ENCODE measurements around the gene EGFR.
"Not testable (repeated sequence)": the region's sequence is repeated elsewhere in the genome, so short reads cannot be mapped to it uniquely, and the experiment has no call there.

EGFR gene

DNA sequence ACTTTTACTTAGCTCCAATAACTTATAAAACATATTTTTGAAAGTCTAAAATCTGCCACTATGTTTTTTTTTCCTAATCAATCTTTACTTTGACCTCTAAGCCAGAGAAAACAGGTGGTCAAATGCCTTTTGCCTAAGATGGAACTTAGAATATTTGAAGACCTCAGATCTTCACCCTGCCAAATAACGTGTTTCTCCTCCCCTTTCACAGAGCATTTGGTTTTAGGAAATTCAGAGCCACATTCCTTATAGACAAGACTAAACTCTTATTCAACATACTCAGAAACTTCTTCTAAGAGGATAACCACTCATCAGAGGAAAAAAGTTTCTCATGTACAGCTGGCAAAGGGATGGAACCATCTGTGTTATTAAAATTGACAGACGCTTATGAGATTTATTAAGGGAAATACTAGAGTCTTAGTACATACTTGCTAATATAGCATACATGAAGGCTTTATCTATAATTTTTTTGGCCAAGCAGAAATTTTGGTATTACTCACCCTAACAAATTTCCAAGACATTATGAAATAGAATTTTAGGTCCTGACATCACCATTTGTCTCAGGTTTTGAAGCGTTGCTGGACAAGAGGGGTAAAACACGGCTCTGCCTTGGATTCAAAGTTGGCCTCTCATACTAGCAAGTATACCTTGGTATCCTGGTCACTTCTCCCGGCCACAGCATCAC lies 2.6 kb upstream of the EGFR start:
- DNase-seq: no peak

- no peak for DNase-seq
Measured at GRCh38 chr7:55016746-55017090, 2.1 kb upstream of the EGFR start.

DNA sequence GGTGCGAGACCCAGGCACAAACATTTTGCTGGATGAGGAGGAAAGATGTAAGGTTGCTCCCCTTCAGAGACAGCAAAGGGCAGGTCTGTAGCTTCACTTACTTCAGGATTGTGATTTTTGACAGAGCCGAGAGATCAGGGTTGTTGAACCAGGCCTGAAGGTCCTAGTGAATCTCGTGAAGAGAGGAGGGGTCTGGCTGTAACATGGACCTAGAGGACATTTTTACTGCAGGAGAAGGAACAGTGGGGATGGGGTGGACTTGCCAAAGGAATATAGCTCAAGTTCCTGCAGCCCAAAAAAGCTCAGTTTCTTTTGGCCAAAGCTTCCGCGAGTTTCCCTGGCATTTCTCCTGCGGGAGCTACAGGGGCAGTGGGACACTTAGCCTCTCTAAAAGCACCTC lies 976 bp upstream of the EGFR start:
- no peak for DNase-seq

DNA sequence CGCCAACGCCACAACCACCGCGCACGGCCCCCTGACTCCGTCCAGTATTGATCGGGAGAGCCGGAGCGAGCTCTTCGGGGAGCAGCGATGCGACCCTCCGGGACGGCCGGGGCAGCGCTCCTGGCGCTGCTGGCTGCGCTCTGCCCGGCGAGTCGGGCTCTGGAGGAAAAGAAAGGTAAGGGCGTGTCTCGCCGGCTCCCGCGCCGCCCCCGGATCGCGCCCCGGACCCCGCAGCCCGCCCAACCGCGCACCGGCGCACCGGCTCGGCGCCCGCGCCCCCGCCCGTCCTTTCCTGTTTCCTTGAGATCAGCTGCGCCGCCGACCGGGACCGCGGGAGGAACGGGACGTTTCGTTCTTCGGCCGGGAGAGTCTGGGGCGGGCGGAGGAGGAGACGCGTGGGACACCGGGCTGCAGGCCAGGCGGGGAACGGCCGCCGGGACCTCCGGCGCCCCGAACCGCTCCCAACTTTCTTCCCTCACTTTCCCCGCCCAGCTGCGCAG lies 424 bp downstream of the EGFR start:
- peak; percentile 18 for DNase-seq

DNA sequence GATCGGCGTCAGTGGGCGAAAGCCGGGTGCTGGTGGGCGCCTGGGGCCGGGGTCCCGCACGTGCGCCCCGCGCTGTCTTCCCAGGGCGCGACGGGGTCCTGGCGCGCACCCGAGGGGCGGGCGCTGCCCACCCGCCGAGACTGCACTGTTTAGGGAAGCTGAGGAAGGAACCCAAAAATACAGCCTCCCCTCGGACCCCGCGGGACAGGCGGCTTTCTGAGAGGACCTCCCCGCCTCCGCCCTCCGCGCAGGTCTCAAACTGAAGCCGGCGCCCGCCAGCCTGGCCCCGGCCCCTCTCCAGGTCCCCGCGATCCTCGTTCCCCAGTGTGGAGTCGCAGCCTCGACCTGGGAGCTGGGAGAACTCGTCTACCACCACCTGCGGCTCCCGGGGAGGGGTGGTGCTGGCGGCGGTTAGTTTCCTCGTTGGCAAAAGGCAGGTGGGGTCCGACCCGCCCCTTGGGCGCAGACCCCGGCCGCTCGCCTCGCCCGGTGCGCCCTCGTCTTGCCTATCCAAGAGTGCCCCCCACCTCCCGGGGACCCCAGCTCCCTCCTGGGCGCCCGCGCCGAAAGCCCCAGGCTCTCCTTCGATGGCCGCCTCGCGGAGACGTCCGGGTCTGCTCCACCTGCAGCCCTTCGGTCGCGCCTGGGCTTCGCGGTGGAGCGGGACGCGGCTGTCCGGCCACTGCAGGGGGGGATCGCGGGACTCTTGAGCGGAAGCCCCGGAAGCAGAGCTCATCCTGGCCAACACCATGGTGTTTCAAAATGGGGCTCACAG lies 1.1 kb downstream of the EGFR start:
- peak; percentile 25 for DNase-seq

DNA sequence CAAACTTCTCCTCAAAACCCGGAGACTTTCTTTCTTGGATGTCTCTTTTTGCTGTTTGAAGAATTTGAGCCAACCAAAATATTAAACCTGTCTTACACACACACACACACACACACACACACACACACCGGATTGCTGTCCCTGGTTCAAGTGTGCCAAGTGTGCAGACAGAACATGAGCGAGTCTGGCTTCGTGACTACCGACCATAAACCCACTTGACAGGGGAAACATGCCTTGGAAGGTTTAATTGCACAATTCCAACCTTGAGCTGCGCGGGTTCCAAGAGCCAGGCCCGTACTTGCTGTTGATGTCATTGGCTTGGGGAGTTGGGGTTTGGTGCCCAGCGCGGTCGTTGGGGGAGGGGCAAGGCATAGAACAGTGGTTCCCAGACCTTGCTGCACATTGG lies 1.7 kb downstream of the EGFR start:
- peak; percentile 54 for DNase-seq

- no peak for DNase-seq
Measured at GRCh38 chr7:55021053-55021452, 2.2 kb downstream of the EGFR start.

DNA sequence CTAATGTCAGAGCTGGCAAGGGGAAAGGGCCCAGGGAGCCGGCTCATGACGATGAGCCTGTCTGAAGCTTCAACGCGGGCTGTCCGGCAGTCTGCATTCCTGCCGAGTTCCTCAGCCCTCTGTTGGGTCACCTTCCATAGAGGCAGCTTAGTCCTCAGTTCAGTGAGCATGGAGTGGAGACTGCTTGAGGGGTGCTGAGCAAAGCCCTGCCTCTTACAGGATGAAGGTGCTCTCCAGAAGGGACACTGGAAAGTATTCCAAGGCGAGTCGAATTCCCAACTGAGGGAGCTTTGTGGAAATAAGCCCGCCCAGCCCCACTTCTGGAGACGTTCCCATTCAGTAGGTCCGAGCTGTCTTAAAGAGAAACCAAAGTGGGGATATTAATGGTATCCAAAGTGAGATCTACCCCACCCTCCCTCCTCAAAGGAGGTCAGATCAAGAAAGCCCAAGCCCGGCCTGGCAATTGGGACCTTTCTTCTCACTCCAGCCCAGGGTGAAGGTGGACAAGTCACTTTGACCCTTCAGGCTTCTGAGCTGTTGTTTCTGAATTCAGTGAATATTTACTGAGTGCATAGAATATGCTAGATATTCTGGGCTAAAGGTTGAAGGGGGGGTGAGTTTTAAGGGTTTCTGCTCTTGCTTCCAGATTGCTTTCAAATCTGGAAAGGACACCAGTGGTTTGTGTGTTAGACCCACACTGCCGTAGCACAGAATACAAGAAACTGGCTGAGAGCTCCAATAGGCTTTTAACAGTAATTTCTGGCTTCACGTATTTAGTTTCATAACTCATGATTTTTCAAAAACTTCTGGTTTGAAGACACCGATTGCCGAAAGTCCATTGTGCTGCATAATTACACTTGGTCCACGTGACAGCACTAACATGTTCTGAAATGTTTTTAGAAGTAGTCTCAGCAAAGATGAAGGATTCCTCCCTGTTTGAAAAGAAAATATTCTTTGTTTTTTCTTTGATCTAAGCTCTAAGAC lies 3.5 kb downstream of the EGFR start:
- DNase-seq: no peak

- no peak for DNase-seq
Measured at GRCh38 chr7:55023841-55024505, 5.2 kb downstream of the EGFR start.

GRCh38 chr7:55024776-55025175 lies 6.0 kb downstream of the EGFR start:
- no peak for DNase-seq

DNA sequence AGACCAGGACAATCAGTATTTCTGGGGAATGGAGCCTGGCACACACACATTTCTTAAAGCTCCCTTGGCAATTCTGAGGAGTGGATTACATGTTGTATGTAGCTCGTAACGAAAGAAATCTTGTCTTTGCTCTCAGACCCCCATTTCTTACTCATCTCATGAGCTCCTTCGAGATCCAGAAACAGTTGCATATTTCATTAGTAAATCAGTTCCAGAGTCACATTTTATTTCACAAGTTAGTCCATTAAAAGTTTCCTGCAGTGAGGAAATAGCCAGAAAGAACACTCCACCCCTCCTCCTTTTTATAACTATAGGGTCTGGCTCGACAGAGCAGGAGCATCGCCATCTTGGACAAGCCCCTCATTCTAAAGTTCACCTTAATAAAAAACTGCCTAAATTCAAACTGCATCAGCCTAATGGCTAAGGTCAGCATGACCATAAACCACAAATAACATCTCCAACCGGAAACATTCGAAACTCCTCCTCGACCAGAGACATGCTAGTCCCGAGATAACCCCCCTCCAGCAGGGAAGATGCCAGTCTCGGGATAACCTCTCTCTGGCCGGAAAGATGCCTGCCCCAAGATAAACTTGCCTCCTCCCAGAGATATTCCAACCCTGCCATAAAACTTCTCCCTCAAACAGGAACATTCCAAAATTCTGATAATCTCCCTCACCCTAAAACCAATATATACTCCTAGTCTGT lies 7.4 kb downstream of the EGFR start:
- no peak for DNase-seq

GRCh38 chr7:55026867-55027490 lies 8.2 kb downstream of the EGFR start:
- no peak for DNase-seq

- no peak for DNase-seq
Measured at GRCh38 chr7:55028011-55028410, 9.2 kb downstream of the EGFR start.

DNA sequence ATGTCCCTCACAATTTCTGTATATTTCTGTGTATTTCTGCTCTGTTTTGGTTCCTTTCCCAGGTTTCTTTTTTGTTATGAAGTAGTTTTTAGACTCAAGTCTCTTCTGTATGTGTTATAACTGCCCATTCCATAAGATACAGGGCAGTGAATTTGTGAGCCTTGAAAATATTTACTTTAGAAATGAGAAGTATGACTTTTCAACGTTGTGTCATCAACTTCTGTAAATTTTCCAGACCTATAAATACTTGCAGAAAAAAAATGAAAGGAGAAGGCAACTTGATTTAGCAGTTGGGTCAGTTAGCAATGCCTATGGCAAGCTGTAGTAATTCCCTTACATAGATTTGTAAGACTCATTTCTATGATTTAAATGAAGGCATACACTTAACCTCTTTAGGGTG lies 11.5 kb downstream of the EGFR start:
- DNase-seq: no peak

DNA sequence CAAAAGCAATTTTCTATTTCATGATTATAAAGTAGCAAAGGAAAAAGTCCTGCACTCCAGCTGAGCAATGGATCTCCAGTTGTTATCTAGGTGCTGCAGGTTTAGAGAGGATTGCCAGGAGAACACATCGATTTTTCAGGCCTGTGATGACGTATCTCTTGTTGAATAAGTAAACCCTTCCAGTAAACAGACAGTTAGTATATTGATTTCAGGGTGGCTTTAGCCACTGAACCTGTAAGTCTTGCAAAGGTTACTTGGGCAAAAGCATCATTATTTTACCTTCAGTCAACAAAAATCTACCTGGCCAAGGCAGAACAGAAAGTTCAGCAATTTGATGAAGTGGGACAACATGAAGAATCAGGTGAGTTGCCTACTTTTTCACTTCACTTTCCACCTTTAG lies 12.3 kb downstream of the EGFR start:
- DNase-seq: no peak

GRCh38 chr7:55032069-55032699 lies 13.4 kb downstream of the EGFR start:
- no peak for DNase-seq

- DNase-seq: no peak
Measured at GRCh38 chr7:55033236-55033846, 14.5 kb downstream of the EGFR start.

DNA sequence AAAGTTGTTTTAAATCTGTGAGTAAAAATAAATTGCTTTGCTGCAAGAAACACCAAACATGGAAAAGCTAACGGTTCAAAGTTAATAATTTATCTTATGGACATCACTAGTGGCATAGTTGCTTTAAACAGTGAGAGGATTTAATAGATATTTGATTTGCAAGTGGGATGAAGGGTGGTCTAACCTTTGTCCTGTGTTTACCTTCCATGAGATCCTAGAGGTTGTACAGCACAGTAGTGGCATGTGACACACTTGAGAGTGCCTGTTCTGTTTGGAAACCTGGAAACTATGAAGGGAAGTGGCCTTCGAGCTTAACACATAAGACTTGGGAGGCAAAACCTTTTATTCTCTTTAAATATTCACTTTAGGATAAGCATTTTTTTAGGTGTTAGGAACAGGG lies 16.0 kb downstream of the EGFR start:
- no peak for DNase-seq

DNA sequence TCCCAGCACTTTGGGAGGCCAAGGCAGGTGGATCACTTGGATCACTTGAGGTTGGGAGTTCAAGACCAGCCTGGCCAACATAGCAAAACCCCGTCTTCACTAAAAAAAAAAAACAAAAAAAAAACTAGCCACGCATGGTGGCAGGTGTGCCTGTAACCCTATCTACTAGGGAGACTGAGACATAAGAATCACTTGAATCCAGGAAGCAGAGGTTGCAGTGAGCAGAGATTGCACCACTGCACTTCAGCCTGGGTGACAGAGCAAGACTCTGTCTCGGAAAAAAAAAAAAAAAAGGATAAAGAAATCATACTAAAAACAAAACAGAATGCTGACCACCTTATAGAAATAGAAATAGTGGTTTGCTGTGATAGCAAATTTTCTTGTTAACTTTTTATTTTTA lies 16.6 kb downstream of the EGFR start:
- not testable (repeated sequence) for DNase-seq

DNA sequence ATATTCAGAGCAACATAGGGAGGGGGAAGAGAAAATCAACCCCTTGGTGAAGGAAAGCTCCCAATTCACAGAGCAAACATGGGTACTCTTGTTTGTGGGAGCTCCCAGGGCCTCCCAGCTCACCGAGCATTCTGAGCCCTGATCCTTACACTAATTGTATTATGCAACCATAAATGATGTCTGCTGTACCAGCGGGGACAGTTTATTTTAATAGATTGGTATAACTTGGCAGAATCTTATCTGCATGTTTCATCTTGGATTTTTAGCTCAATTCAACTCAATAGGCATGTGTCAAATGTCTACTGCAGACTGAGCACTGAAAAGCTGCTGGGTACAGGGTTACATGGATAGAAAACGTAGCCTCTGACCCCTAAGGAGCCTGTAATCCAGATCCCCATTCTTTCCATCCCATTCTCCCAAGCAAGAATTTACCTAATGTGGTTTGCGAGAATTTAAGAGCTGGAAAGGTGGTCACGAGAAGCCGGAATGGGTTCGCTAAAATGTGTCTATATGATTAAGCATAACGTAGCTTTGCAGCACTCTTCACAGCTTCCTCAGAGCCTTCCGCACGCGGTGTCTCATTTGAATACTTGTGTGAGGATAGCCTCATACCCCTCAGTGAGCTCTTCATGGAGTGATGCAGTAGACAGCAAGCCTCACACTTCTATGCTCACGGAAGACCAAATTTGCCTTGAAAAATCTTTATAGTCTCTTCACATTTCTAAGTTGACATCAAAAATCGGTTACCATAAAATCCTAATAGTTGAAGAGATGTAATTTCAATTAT lies 18.3 kb downstream of the EGFR start:
- DNase-seq: no peak

Data from DMS79 treated with DMSO at 0.1 percent for 48 hours (cell line).